ENCODE data around the gene SLC2A1.

SLC2A1 gene

GRCh38 chr1:42944246-42944928 is 14.3 kb downstream of the SLC2A1 start:
- peaks cover 9% of the 10 kb centered on the region for H3K36me3 ChIP-seq (replicated peaks)
- no peak for DNase-seq
- no peaks in the 10 kb centered on the region for H3K27me3 ChIP-seq (replicated peaks)
- TF ChIP-seq CTCF (IDR thresholded peaks at IDR 0.05; ENCODE audit: low read depth, low read length, missing control alignments): no peak
- no peak overlapping the region for H3K27ac ChIP-seq
- no peak overlapping the region for H3K4me3 ChIP-seq (ENCODE audit: low read depth, low read length)
- in situ Hi-C loops (cut with HindIII; ENCODE audit: low pct_ligation_motif_present, low sequenced_read_pairs): no loop called here

- no peak for TF ChIP-seq CTCF (IDR thresholded peaks at IDR 0.05; ENCODE audit: low read depth, low read length, missing control alignments)
- no peak overlapping the region for H3K4me3 ChIP-seq (ENCODE audit: low read depth, low read length)
- in situ Hi-C loops (cut with HindIII; ENCODE audit: low pct_ligation_motif_present, low sequenced_read_pairs): no loop called here
- no peak overlapping the region for H3K27ac ChIP-seq
- H3K36me3 ChIP-seq (replicated peaks): peaks cover 14% of the 10 kb centered on the region
- no peaks in the 10 kb centered on the region for H3K27me3 ChIP-seq (replicated peaks)
- DNase-seq: no peak
Measured at GRCh38 chr1:42943728-42944127, 14.9 kb downstream of the SLC2A1 start.

GRCh38 chr1:42943166-42943565 is 15.5 kb downstream of the SLC2A1 start:
- Histone ChIP-seq H3K27me3 (replicated peaks) (no peaks in the 10 kb centered on the region), H3K27ac (no peak overlapping the region), H3K36me3 (replicated peaks) (peaks cover 16% of the 10 kb centered on the region), H3K4me3 (ENCODE audit: low read depth, low read length) (no peak overlapping the region)
- no peak for TF ChIP-seq CTCF (IDR thresholded peaks at IDR 0.05; ENCODE audit: low read depth, low read length, missing control alignments)
- in situ Hi-C loops (cut with HindIII; ENCODE audit: low pct_ligation_motif_present, low sequenced_read_pairs): no loop called here
- peak; percentile 28 for DNase-seq

- in situ Hi-C loops (cut with HindIII; ENCODE audit: low pct_ligation_motif_present, low sequenced_read_pairs): no loop called here
- no peak for TF ChIP-seq CTCF (IDR thresholded peaks at IDR 0.05; ENCODE audit: low read depth, low read length, missing control alignments)
- Histone ChIP-seq H3K27me3 (replicated peaks) (no peaks in the 10 kb centered on the region), H3K27ac (peak overlapping the region; percentile 94), H3K4me3 (ENCODE audit: low read depth, low read length) (no peak overlapping the region), H3K36me3 (replicated peaks) (peaks cover 16% of the 10 kb centered on the region)
- DNase-seq: no peak
Measured at GRCh38 chr1:42942444-42942843, 16.2 kb downstream of the SLC2A1 start.

- H3K36me3 ChIP-seq (replicated peaks): peaks cover 21% of the 10 kb centered on the region
- no peak overlapping the region for H3K4me3 ChIP-seq (ENCODE audit: low read depth, low read length)
- TF ChIP-seq CTCF (IDR thresholded peaks at IDR 0.05; ENCODE audit: low read depth, low read length, missing control alignments): no peak
- peak overlapping the region; percentile 94 for H3K27ac ChIP-seq
- no peaks in the 10 kb centered on the region for H3K27me3 ChIP-seq (replicated peaks)
- peak; percentile 65 for DNase-seq
- in situ Hi-C loops (cut with HindIII; ENCODE audit: low pct_ligation_motif_present, low sequenced_read_pairs): no loop called here
Measured at GRCh38 chr1:42941640-42942330, 16.9 kb downstream of the SLC2A1 start.

Data from brain microvascular endothelial cell (primary cell).